Stomach (tissue), 19 donors: ENCODE data around the gene ROS1. TPM values are rescaled to one million over a fixed set of nuclear protein-coding genes. Genes with fewer than 3 reads are reported as not detected.

Experiments
- DNase-seq, 2 donors: peaks; one replicate each; pipeline versions ENCODE4 v3.0.0 to v3.0.0-alpha.2; 2013 to 2019
- H3K27ac ChIP-seq, 5 donors: fragments of 200-600 bp in 4 of 5; sonication (generic) in 4 of 5; one replicate each; pipeline ENCODE4 v1.5.1; 2013 to 2019; ENCODE audit warnings: mild to moderate bottlenecking in 1 of 5, moderate library complexity in 1 of 5
- H3K27me3 ChIP-seq, 3 donors: fragments of 200-600 bp; sonication (generic); one replicate each; pipeline ENCODE4 v1.5.1; 2017 to 2019; ENCODE audit warnings: mixed run types in 1 of 3
- H3K36me3 ChIP-seq, 4 donors: fragments of 200-600 bp; sonication (generic); 1 replicate in 3 of 4; 2 replicates in 1 of 4; pipeline ENCODE4 v1.5.1; 2016 to 2019
- H3K4me1 ChIP-seq, 4 donors: fragments of 200-600 bp; sonication (generic); one replicate each; pipeline ENCODE4 v1.5.1; 2016 to 2019
- H3K4me3 ChIP-seq, 4 donors: fragments of 200-600 bp; sonication (generic) in 3 of 4; one replicate each; pipeline ENCODE4 v1.5.1; 2016 to 2019; ENCODE audit warnings: mild to moderate bottlenecking in 1 of 4
- H3K9me3 ChIP-seq, 4 donors: fragments of 200-600 bp; sonication (generic); one replicate each; pipeline ENCODE4 v1.5.1; 2016 to 2019
- EP300 ChIP-seq: sonication (generic); formaldehyde crosslinking; IDR thresholded peaks from one replicate; pipeline ENCODE4 v1.6.1; 2017; ENCODE audit warnings: antibody characterized with exemption
- POLR2A ChIP-seq, 4 donors: fragments of 450-650 bp; IDR thresholded peaks; one replicate each; pipeline ENCODE4 v1.6.1; 2016; ENCODE audit warnings: antibody characterized with exemption in 4 of 4, control low read depth in 2 of 4, mild to moderate bottlenecking in 1 of 4, moderate library complexity in 1 of 4
- POLR2AphosphoS5 ChIP-seq, 3 donors: sonication (generic); formaldehyde crosslinking; IDR thresholded peaks; one replicate each; pipeline ENCODE4 v1.6.1; 2016; ENCODE audit warnings: antibody characterized with exemption in 3 of 3
- WGBS, 5 donors: extraction: QIAGEN DNeasy Blood & Tissue Kit in 3 of 5; methylation state at CpG; one replicate each; pipeline versions ENCODE4 v1.1.5 to v1.1.7; 2013 to 2018; 5-methylcytosine and 5-hydroxymethylcytosine counted together
- intact Hi-C: fragments of 100-400 bp; cut with DNase I; formaldehyde crosslinking; loops from one replicate; pipeline ENCODE4 v1.15.1; 2023; ENCODE audit warnings: low total_unique reads
- long read RNA-seq, 10 donors: transcript quantifications; one replicate each; lab custom pipeline, GENCODE V29; 2026
- polyA plus RNA-seq, 3 donors: library from polyadenylated mRNA; stranded (reverse); fragments of 200-250 nt; gene quantifications; one replicate each; pipeline ENCODE4 v1.2.3, GENCODE V29; 2013
- total RNA-seq, 5 donors: library from RNA; depleted of rRNA; stranded (reverse); fragments of >200 nt; gene quantifications; one replicate each; pipeline versions ENCODE4 v1.1.0 to v1.2.3, GENCODE V29; 2014 to 2016
- TF ChIP-seq, protein P1 (sequence below), 7 experiments: fragments of 450-650 bp in 4 of 7; fragments of 200-600 bp in 3 of 7; sonication (generic) in 3 of 7; IDR thresholded peaks; one replicate each; pipeline ENCODE4 v1.5.1; 2016 to 2019; ENCODE audit warnings: antibody characterized with exemption in 7 of 7, control low read depth in 2 of 7, mild to moderate bottlenecking in 1 of 7
- donor health status: healthy with polysubstance abuse.
- donor health status: Bipolar disorder and iron deficiency.
- donor health status: healthy.

The ROS1 gene
- total RNA-seq: 1 to 10 TPM in 2 of 5 donors, under 1 TPM in 1, not detected in 2; 0.55 to 4.3 (median 3.6) TPM
- under 1 TPM in 1 of 3 donors, not detected in 2; 0.08 TPM for polyA plus RNA-seq
- long read RNA-seq, donor 1: 0 reads
- long read RNA-seq, donor 2: 0 reads
- long read RNA-seq, donor 3, partial matches to known transcripts: 0 of 1 reads
- long read RNA-seq, donor 3, other reads (novel, unspliced or antisense): 0 of 1 reads
- long read RNA-seq, donor 4: 0 reads
- long read RNA-seq, donor 5: 0 reads
- long read RNA-seq, donor 6: 0 reads
- long read RNA-seq, donor 7: 0 reads
- long read RNA-seq, donor 8: 0 reads
- long read RNA-seq, donor 9: 0 reads
- long read RNA-seq, donor 10: 0 reads

DNA sequence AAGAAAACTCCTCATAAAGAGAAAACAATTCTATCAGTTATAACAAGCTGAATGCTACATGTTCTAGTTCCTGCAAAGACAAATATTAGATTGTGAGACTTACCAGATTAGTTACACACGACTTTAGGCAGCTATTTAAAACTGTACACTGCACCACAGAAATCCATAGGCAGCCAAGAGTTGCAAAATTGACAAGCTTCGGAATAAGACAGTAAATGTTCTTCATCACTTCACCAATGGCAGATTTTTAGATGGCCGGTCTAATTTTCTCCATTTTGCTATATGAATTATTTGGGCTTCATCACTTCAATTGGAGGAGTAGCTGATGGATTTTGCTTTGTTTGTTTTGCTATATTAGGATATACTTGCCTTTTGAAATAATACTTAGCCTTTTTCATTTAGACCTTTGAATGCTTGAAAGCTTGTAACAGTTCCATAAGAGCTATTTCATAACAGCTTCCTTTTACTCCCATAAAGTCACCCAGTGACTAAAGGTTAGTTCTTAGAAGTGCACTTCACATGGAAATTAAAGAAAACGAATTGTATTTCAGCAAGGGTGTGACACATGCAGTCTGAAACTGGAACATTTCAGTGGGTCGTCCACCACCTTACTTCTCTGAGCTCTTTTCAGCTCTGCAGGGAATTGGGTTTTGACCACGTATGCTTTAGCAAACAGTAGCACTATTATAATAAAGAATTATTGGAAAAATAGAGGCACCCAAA is at the start of gene ROS1:
TSS of gene ROS1 (minus strand) at position 512 of the 723 bp plus-strand sequence. CDS start at position 226, 286 bp downstream.
- intact Hi-C loops: no loop called here
- Histone ChIP-seq H3K27me3 (no peaks in the 10 kb centered on the region), H3K9me3 (no peaks in the 10 kb centered on the region), H3K27ac (peak within 1 kb of the TSS in 2 of 5 donors; percentile 27 to 67), H3K4me1 (peaks cover 0 to 7% (median 0%) of the 10 kb centered on the region in 4 donors), H3K4me3 (no peak within 1 kb of the TSS), H3K36me3 (no peaks in the 10 kb centered on the region)
- no peak for DNase-seq
- TF ChIP-seq POLR2A (IDR thresholded peaks at IDR 0.05) (no peak), EP300 (no peak), POLR2AphosphoS5 (IDR thresholded peaks at IDR 0.05) (no peak)
- TF ChIP-seq, protein P1, sequence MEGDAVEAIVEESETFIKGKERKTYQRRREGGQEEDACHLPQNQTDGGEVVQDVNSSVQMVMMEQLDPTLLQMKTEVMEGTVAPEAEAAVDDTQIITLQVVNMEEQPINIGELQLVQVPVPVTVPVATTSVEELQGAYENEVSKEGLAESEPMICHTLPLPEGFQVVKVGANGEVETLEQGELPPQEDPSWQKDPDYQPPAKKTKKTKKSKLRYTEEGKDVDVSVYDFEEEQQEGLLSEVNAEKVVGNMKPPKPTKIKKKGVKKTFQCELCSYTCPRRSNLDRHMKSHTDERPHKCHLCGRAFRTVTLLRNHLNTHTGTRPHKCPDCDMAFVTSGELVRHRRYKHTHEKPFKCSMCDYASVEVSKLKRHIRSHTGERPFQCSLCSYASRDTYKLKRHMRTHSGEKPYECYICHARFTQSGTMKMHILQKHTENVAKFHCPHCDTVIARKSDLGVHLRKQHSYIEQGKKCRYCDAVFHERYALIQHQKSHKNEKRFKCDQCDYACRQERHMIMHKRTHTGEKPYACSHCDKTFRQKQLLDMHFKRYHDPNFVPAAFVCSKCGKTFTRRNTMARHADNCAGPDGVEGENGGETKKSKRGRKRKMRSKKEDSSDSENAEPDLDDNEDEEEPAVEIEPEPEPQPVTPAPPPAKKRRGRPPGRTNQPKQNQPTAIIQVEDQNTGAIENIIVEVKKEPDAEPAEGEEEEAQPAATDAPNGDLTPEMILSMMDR (IDR thresholded peaks at IDR 0.05): no peak
- WGBS, 5 donors: 31 to 46% (median 42%) methylated on average over 6 of the region's 6 CpGs

DNA sequence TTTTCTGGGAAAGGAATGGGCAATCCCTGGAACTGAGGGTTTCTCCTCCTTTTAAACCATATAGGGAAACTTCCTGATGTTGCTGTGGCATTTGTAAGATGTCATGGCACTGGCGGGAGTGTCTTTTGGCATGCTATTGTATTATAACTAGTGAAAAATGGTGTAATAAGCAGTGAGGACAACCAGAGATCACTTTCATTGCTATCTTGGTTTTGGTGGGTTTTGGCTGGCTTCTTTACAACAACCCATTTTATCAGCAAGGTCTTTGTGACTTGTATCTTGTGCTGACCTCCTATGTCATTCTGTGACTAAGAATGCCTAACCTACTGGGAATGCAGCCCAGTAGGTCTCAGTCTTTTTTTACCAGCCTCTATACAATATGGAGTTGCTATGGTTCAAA is 47.7 kb upstream of the ROS1 start:
- Histone ChIP-seq H3K27ac (no peak overlapping the region), H3K4me3 (no peak overlapping the region), H3K4me1 (no peaks in the 10 kb centered on the region), H3K27me3 (no peaks in the 10 kb centered on the region), H3K36me3 (no peaks in the 10 kb centered on the region), H3K9me3 (no peaks in the 10 kb centered on the region)
- 75 to 100% (median 91%) methylated on average over 1 of the region's 1 CpG for WGBS, 5 donors
- TF ChIP-seq POLR2A (IDR thresholded peaks at IDR 0.05) (no peak), EP300 (no peak), POLR2AphosphoS5 (IDR thresholded peaks at IDR 0.05) (no peak)
- TF ChIP-seq, protein P1 (IDR thresholded peaks at IDR 0.05): no peak
- intact Hi-C loops: no loop called here
- DNase-seq: no peak

DNA sequence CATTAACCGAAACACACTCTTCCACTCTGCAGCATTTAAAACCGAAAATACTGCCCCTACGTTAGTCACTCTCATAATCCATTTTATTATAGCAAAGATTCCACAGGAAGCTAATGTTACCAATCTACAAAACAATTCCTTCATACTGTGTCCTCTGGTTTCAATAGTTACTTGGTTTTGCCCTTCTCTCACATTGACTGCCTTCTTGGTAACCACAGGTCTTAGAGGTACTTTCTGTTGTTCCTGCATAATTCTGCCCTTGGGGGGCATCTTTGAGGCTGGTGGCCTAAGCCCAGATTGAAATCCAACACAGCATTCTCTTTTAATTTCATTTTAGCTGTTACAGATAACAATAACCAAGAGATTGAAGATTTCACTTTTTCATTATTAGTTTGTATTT is 46.9 kb upstream of the ROS1 start:
- intact Hi-C loops: no loop called here
- no peaks in the 10 kb centered on the region for H3K4me1 ChIP-seq
- no peaks in the 10 kb centered on the region for H3K9me3 ChIP-seq
- no peaks in the 10 kb centered on the region for H3K36me3 ChIP-seq
- no peak overlapping the region for H3K27ac ChIP-seq
- TF ChIP-seq, protein P1 (IDR thresholded peaks at IDR 0.05): no peak
- no peak for TF ChIP-seq POLR2AphosphoS5 (IDR thresholded peaks at IDR 0.05)
- no peak for TF ChIP-seq EP300
- no peak for TF ChIP-seq POLR2A (IDR thresholded peaks at IDR 0.05)
- no peaks in the 10 kb centered on the region for H3K27me3 ChIP-seq
- whole genome bisulfite sequencing, 5 donors: 91 to 97% (median 96%) methylated on average over 3 of the region's 3 CpGs
- no peak for DNase-seq
- no peak overlapping the region for H3K4me3 ChIP-seq

DNA sequence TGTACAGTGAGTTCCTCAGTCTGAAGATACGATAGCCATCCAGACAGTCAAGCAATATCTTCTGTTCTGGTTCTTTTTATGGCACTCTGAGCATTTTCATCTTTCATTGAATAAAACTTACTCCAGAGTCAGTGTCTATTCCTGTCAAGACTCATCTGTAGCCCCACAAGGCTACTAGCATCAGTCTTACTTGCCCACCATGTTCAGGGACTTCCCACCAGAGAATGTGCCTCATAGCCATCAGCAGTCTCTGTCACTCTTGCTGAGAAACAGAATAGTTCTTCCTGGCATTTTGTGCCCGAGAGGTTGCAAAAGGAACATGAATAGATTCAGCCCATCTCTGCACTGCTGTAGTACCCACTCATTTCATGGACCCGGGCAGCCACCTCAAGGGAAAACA is 44.0 kb upstream of the ROS1 start:
- Histone ChIP-seq H3K4me3 (no peak overlapping the region), H3K27ac (no peak overlapping the region), H3K36me3 (no peaks in the 10 kb centered on the region), H3K9me3 (no peaks in the 10 kb centered on the region), H3K4me1 (no peaks in the 10 kb centered on the region), H3K27me3 (no peaks in the 10 kb centered on the region)
- 88 to 95% (median 90%) methylated on average over 3 of the region's 3 CpGs for WGBS, 5 donors
- no peak for DNase-seq
- intact Hi-C loops: no loop called here
- TF ChIP-seq, protein P1 (IDR thresholded peaks at IDR 0.05): no peak
- TF ChIP-seq EP300 (no peak), POLR2AphosphoS5 (IDR thresholded peaks at IDR 0.05) (no peak), POLR2A (IDR thresholded peaks at IDR 0.05) (no peak)
